Measurements from ENCODE around the gene SERINC5. TPM values are rescaled to one million over a fixed set of nuclear protein-coding genes. Genes with fewer than 3 reads are reported as not detected.
"Not testable (repeated sequence)": the region's sequence is repeated elsewhere in the genome, so short reads cannot be mapped to it uniquely, and the experiment has no call there.

SERINC5 gene
- total RNA-seq, 1 donor from 2014 or later, result 21.2 TPM

DNA sequence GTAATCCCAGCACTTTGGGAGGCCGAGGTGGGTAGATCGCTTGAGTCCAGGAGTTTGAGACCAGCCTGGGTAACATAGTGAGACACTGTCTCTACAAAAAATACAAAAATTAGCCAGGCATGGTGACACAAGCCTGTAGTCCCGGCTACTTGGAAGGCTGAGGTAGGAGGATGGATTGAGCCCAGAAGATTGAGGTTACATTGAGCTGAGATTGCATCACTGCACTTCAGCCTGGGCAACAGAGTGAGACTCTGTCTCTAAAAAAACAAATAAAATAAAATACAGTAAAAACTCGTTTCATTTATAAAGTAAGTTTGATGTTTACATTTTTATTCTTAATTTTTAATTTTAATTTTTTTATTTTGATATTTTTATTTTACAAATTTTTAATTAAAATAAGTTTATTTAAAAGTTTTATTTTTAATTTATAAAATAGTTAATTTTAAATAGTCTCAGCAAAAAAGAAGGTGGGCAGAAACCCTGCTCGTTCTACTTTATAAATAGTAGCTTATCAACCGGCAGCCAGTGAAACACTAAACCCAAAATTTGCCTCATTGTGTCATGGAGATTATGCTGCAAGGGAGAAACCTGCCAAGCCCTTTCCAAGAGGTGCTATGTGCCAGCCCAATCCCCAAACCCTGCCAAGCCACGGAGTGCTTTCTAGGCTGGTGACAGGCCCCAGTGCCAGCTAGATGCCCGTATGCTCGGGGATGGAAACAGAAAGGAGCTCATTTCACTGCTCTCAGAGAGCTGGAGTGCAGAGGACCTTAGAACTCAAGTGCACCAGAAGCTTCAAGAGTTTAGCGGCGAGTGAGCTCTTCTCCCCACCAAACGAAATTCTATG, 38.9 kb downstream of the SERINC5 start:
- Mint-ChIP-seq H3K9me3 (no peaks in the 10 kb centered on the region), H3K4me3 (no peak overlapping the region), H3K4me1 (ENCODE audit: low read depth) (peaks cover 68% of the 10 kb centered on the region), H3K36me3 (ENCODE audit: low read depth) (peaks cover 25% of the 10 kb centered on the region), H3K27ac (no peak overlapping the region), H3K27me3 (ENCODE audit: insufficient read depth) (no peaks in the 10 kb centered on the region)
- DNase-seq (ENCODE audit: low spot score), result no peak
- intact Hi-C loops (cut with micrococcal nuclease), result no loop called here

DNA sequence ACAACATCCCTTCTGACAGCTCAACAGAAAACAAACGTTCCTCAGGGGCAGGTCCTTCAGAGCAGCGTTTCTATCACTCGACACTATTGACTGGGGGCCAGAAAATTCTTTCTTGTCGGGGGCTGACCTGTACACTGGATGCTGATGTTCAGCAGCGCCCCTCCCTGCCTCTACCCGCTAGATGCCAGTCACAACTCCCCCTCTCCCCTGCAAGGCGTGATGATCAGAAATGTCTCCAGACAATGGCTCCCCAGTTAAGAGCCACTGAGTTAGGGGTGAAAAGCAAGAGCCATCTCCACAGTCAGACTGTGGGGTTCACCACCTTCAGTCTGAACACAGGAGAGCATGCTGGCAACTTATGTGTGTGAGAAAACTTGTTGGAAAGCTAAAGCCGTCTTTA, 39.8 kb downstream of the SERINC5 start:
- peak overlapping the region; percentile 31 for H3K4me3 Mint-ChIP-seq
- no peaks in the 10 kb centered on the region for H3K27me3 Mint-ChIP-seq (ENCODE audit: insufficient read depth)
- peaks cover 23% of the 10 kb centered on the region for H3K36me3 Mint-ChIP-seq (ENCODE audit: low read depth)
- peaks cover 76% of the 10 kb centered on the region for H3K4me1 Mint-ChIP-seq (ENCODE audit: low read depth)
- intact Hi-C loops (cut with micrococcal nuclease), result no loop called here
- no peak for DNase-seq (ENCODE audit: low spot score)
- peak overlapping the region; percentile 69 for H3K27ac Mint-ChIP-seq
- H3K9me3 Mint-ChIP-seq, result no peaks in the 10 kb centered on the region

DNA sequence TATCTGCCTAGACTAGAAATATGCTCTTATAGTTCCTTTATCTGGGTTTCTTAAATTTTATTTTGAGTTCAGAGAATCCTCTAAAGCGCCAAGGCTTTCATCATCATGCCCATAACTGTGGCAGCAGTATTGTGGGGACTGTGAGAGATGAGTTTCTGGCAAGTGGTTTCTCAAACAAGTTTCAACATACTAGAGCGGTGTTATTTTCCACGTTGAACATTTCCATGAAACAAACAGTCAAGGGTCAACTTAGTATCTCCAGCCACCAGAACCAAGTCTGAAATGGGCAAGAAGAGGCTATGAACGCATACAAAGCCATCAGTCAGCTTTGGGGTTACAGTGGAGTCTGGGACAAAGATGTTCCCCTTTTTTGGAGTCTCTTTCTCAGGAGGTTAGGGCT, 40.3 kb downstream of the SERINC5 start:
- H3K9me3 Mint-ChIP-seq, result no peaks in the 10 kb centered on the region
- intact Hi-C loops (cut with micrococcal nuclease), result no loop called here
- no peak for DNase-seq (ENCODE audit: low spot score)
- peaks cover 22% of the 10 kb centered on the region for H3K36me3 Mint-ChIP-seq (ENCODE audit: low read depth)
- H3K27ac Mint-ChIP-seq, result peak overlapping the region; percentile 47
- H3K4me1 Mint-ChIP-seq (ENCODE audit: low read depth), result peaks cover 82% of the 10 kb centered on the region
- H3K4me3 Mint-ChIP-seq, result no peak overlapping the region
- no peaks in the 10 kb centered on the region for H3K27me3 Mint-ChIP-seq (ENCODE audit: insufficient read depth)

DNA sequence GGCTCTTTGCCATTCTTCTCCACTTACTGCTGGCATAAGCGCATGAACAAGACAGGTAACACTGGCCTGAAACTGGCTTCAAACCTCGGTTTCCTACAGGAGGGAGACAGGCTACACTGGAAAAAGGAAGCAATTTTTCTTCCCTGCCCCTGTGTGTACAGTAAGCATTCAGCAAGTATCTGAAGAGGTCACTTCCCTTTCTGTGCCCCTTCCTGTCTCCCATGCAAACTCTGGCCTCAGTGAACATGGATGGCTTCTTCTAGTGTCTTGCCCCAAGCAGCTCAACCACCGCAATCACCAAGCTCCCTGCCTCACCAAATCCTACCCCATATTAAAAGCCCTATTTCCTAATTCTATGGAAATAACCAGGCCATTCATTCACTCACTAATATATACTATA, 42.4 kb downstream of the SERINC5 start:
- H3K9me3 Mint-ChIP-seq, result no peaks in the 10 kb centered on the region
- H3K4me3 Mint-ChIP-seq, result no peak overlapping the region
- intact Hi-C loops (cut with micrococcal nuclease), result no loop called here
- H3K27ac Mint-ChIP-seq, result peak overlapping the region; percentile 22
- peaks cover 27% of the 10 kb centered on the region for H3K36me3 Mint-ChIP-seq (ENCODE audit: low read depth)
- H3K27me3 Mint-ChIP-seq (ENCODE audit: insufficient read depth), result no peaks in the 10 kb centered on the region
- no peak for DNase-seq (ENCODE audit: low spot score)
- peaks cover 78% of the 10 kb centered on the region for H3K4me1 Mint-ChIP-seq (ENCODE audit: low read depth)

GRCh38 chr5:80212171-80212667, 43.6 kb downstream of the SERINC5 start:
- H3K36me3 Mint-ChIP-seq (ENCODE audit: low read depth), result peaks cover 29% of the 10 kb centered on the region
- no peak overlapping the region for H3K27ac Mint-ChIP-seq
- H3K4me3 Mint-ChIP-seq, result no peak overlapping the region
- H3K4me1 Mint-ChIP-seq (ENCODE audit: low read depth), result peaks cover 67% of the 10 kb centered on the region
- H3K27me3 Mint-ChIP-seq (ENCODE audit: insufficient read depth), result no peaks in the 10 kb centered on the region
- intact Hi-C loops (cut with micrococcal nuclease), result no loop called here
- no peaks in the 10 kb centered on the region for H3K9me3 Mint-ChIP-seq
- no peak for DNase-seq (ENCODE audit: low spot score)

GRCh38 chr5:80211327-80211726, 44.5 kb downstream of the SERINC5 start:
- no peaks in the 10 kb centered on the region for H3K9me3 Mint-ChIP-seq
- DNase-seq (ENCODE audit: low spot score), result no peak
- H3K27ac Mint-ChIP-seq, result no peak overlapping the region
- no peaks in the 10 kb centered on the region for H3K27me3 Mint-ChIP-seq (ENCODE audit: insufficient read depth)
- H3K36me3 Mint-ChIP-seq (ENCODE audit: low read depth), result peaks cover 34% of the 10 kb centered on the region
- intact Hi-C loops (cut with micrococcal nuclease), result loop anchor here (2.0 kb wide), 1 partner anchor 19 kb away; no protein-coding TSS in a partner anchor
- H3K4me3 Mint-ChIP-seq, result no peak overlapping the region
- peaks cover 67% of the 10 kb centered on the region for H3K4me1 Mint-ChIP-seq (ENCODE audit: low read depth)

GRCh38 chr5:80210014-80210413, 45.8 kb downstream of the SERINC5 start:
- intact Hi-C loops (cut with micrococcal nuclease), result loop anchor here (2.0 kb wide), 1 partner anchor 17 kb away; no protein-coding TSS in a partner anchor
- Mint-ChIP-seq H3K9me3 (no peaks in the 10 kb centered on the region), H3K27me3 (ENCODE audit: insufficient read depth) (no peaks in the 10 kb centered on the region), H3K27ac (peak overlapping the region; percentile 37), H3K4me3 (no peak overlapping the region), H3K36me3 (ENCODE audit: low read depth) (peaks cover 28% of the 10 kb centered on the region), H3K4me1 (ENCODE audit: low read depth) (peaks cover 67% of the 10 kb centered on the region)
- no peak for DNase-seq (ENCODE audit: low spot score)

- intact Hi-C loops (cut with micrococcal nuclease), result no loop called here
- H3K27ac Mint-ChIP-seq, result no peak overlapping the region
Observed at GRCh38 chr5:80208381-80208780, 47.5 kb downstream of the SERINC5 start.

GRCh38 chr5:80207832-80208231, 48.0 kb downstream of the SERINC5 start:
- Mint-ChIP-seq H3K36me3 (ENCODE audit: low read depth) (peaks cover 31% of the 10 kb centered on the region), H3K27ac (no peak overlapping the region), H3K9me3 (no peaks in the 10 kb centered on the region), H3K4me1 (ENCODE audit: low read depth) (peaks cover 63% of the 10 kb centered on the region), H3K4me3 (no peak overlapping the region), H3K27me3 (ENCODE audit: insufficient read depth) (no peaks in the 10 kb centered on the region)
- DNase-seq (ENCODE audit: low spot score), result no peak
- intact Hi-C loops (cut with micrococcal nuclease), result no loop called here

More at GRCh38 chr5:80208381-80208780, 47.5 kb downstream of the SERINC5 start:
- H3K27me3 Mint-ChIP-seq (ENCODE audit: insufficient read depth), result no peaks in the 10 kb centered on the region
- peaks cover 66% of the 10 kb centered on the region for H3K4me1 Mint-ChIP-seq (ENCODE audit: low read depth)
- no peak for DNase-seq (ENCODE audit: low spot score)
- no peak overlapping the region for H3K4me3 Mint-ChIP-seq
- H3K9me3 Mint-ChIP-seq, result no peaks in the 10 kb centered on the region
- peaks cover 30% of the 10 kb centered on the region for H3K36me3 Mint-ChIP-seq (ENCODE audit: low read depth)

DNA sequence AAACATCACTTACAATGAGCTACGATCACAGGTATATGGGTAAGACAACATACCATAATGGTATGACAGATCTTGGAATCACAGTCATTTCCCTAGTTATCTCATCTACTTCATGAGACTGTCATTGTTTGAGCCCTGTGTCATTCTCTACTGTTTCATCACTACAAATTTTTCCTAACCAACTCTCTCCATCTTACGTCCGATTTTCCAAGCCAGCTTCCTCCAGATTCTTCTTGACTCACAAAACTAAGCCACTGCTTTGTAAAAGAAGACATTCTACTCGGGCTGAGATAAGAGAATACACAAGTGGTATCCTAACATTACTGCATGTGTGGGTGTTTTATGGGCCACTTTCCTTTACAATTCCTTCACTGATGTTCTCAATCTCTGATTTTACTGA, 49.6 kb downstream of the SERINC5 start:
- H3K9me3 Mint-ChIP-seq, result no peaks in the 10 kb centered on the region
- peak overlapping the region; percentile 11 for H3K27ac Mint-ChIP-seq
- H3K4me3 Mint-ChIP-seq, result no peak overlapping the region
- intact Hi-C loops (cut with micrococcal nuclease), result loop anchor here (1.0 kb wide), 1 partner anchor 12 kb away; no protein-coding TSS in a partner anchor
- no peaks in the 10 kb centered on the region for H3K27me3 Mint-ChIP-seq (ENCODE audit: insufficient read depth)
- peaks cover 38% of the 10 kb centered on the region for H3K36me3 Mint-ChIP-seq (ENCODE audit: low read depth)
- H3K4me1 Mint-ChIP-seq (ENCODE audit: low read depth), result peaks cover 54% of the 10 kb centered on the region
- DNase-seq (ENCODE audit: low spot score), result no peak

DNA sequence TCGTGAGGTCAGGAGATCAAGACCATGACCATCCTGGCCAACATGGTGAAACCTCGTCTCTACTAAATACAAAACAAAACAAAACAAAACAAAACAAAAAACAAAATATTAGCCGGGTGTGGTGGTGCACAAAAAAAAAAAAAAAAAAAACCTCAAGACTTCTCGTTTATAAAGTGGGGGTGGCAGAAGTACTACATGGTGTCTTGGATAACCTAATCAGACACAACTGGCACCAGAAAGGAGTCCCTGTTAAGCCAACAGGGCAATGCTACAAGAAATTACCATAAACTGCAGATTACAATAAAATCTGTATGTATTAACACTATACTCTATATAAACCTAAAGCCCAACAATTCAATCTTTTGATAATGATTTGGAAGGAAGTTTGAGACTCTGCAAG, 50.0 kb downstream of the SERINC5 start:
- Mint-ChIP-seq H3K27me3 (ENCODE audit: insufficient read depth) (no peaks in the 10 kb centered on the region), H3K36me3 (ENCODE audit: low read depth) (peaks cover 38% of the 10 kb centered on the region), H3K27ac (peak overlapping the region; percentile 47), H3K4me3 (no peak overlapping the region), H3K4me1 (ENCODE audit: low read depth) (peaks cover 50% of the 10 kb centered on the region), H3K9me3 (no peaks in the 10 kb centered on the region)
- DNase-seq (ENCODE audit: low spot score), result no peak
- intact Hi-C loops (cut with micrococcal nuclease), result loop anchor here (1.0 kb wide), 1 partner anchor 12 kb away; no protein-coding TSS in a partner anchor

GRCh38 chr5:80204808-80205614, 50.8 kb downstream of the SERINC5 start:
- DNase-seq (ENCODE audit: low spot score), result no peak
- no peak overlapping the region for H3K4me3 Mint-ChIP-seq
- H3K36me3 Mint-ChIP-seq (ENCODE audit: low read depth), result peaks cover 32% of the 10 kb centered on the region
- no peaks in the 10 kb centered on the region for H3K27me3 Mint-ChIP-seq (ENCODE audit: insufficient read depth)
- peak overlapping the region; percentile 84 for H3K27ac Mint-ChIP-seq
- H3K4me1 Mint-ChIP-seq (ENCODE audit: low read depth), result peaks cover 41% of the 10 kb centered on the region
- no peaks in the 10 kb centered on the region for H3K9me3 Mint-ChIP-seq
- intact Hi-C loops (cut with micrococcal nuclease), result no loop called here

GRCh38 chr5:80201763-80202162, 54.1 kb downstream of the SERINC5 start:
- H3K4me3 Mint-ChIP-seq; H3K9me3 Mint-ChIP-seq; H3K27ac Mint-ChIP-seq; H3K27me3 Mint-ChIP-seq (ENCODE audit: insufficient read depth); DNase-seq (ENCODE audit: low spot score); intact Hi-C loops (cut with micrococcal nuclease): not testable (repeated sequence)
- Mint-ChIP-seq H3K4me1 (ENCODE audit: low read depth) (peaks cover 44% of the 10 kb centered on the region), H3K36me3 (ENCODE audit: low read depth) (peaks cover 35% of the 10 kb centered on the region)

Measured in activated T-helper 1 cell treated with anti-CD3 and anti-CD28 coated beads, Interleukin-12 subunit alpha, Interleukin-12 subunit beta, Interleukin-2, Interleukin-4 antibody, amounts not matched to agents 30 ng/mL and 10 ng/mL and 1 ng/mL, durations not matched to agents 14 hours and 24 hours and 36 hours (primary cell).